Measurements from ENCODE around the gene FOXN1.

DNA sequence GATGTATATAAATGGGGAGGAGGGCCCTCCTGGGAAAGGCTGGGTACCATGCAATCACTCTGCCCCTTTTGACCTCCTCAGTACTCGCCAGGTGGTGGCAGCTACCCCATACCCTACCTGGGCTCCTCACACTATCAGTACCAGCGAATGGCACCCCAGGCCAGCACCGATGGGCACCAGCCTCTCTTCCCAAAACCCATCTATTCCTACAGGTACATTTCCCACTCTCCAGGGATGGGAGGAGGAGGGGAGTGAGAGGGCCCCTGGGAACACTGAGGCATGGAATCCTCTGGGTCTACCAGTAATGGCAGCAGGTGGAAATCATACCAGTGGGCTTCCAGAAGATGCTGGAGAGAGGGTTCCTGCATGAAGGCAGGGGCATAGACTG is 22.9 kb downstream of the FOXN1 start:
- TF ChIP-seq, protein P1, sequence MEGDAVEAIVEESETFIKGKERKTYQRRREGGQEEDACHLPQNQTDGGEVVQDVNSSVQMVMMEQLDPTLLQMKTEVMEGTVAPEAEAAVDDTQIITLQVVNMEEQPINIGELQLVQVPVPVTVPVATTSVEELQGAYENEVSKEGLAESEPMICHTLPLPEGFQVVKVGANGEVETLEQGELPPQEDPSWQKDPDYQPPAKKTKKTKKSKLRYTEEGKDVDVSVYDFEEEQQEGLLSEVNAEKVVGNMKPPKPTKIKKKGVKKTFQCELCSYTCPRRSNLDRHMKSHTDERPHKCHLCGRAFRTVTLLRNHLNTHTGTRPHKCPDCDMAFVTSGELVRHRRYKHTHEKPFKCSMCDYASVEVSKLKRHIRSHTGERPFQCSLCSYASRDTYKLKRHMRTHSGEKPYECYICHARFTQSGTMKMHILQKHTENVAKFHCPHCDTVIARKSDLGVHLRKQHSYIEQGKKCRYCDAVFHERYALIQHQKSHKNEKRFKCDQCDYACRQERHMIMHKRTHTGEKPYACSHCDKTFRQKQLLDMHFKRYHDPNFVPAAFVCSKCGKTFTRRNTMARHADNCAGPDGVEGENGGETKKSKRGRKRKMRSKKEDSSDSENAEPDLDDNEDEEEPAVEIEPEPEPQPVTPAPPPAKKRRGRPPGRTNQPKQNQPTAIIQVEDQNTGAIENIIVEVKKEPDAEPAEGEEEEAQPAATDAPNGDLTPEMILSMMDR (IDR thresholded peaks at IDR 0.05): no peak
- no peak for TF ChIP-seq POLR2A (IDR thresholded peaks at IDR 0.05)
- no peak for TF ChIP-seq POLR2AphosphoS5 (IDR thresholded peaks at IDR 0.05)
